Parathyroid adenoma (tissue), 2 donors: Measurements from ENCODE around the gene LECT2.

ENCODE experiments used
- H2AFZ ChIP-seq: fragments of 300-600 bp; sonication (generic); one replicate; pipeline ENCODE4 v1.7.0; 2017; ENCODE audit warnings: antibody characterized with exemption, mild to moderate bottlenecking
- H3K27ac ChIP-seq: fragments of 300-600 bp; sonication (generic); one replicate; pipeline ENCODE4 v1.7.0; 2017
- H3K27me3 ChIP-seq: fragments of 300-600 bp; sonication (generic); one replicate; pipeline ENCODE4 v1.7.0; 2017; ENCODE audit warnings: low read length; ENCODE audit not compliant: control insufficient read depth, insufficient read depth
- H3K36me3 ChIP-seq: fragments of 300-600 bp; sonication (generic); one replicate; pipeline ENCODE4 v1.7.0; 2017; ENCODE audit warnings: low read length; ENCODE audit not compliant: control insufficient read depth, insufficient read depth
- H3K4me1 ChIP-seq: fragments of 300-600 bp; sonication (generic); one replicate; pipeline ENCODE4 v1.7.0; 2017; ENCODE audit warnings: control low read depth
- H3K4me2 ChIP-seq: fragments of 300-600 bp; sonication (generic); one replicate; pipeline ENCODE4 v1.7.0; 2017; ENCODE audit warnings: low read length
- H3K4me3 ChIP-seq: fragments of 300-600 bp; sonication (generic); one replicate; pipeline ENCODE4 v1.7.0; 2017; ENCODE audit warnings: low read depth, low read length
- H3K79me2 ChIP-seq: fragments of 300-600 bp; sonication (generic); one replicate; pipeline ENCODE4 v1.7.0; 2017; ENCODE audit warnings: control low read depth
- H3K9ac ChIP-seq: fragments of 300-600 bp; sonication (generic); one replicate; pipeline ENCODE4 v1.7.0; 2017; ENCODE audit warnings: mild to moderate bottlenecking
- H3K9me3 ChIP-seq: fragments of 300-600 bp; sonication (generic); one replicate; pipeline ENCODE4 v1.7.0; 2017; ENCODE audit warnings: low read length; ENCODE audit not compliant: control insufficient read depth
- CTCF ChIP-seq: fragments of 300-600 bp; sonication (generic); IDR thresholded peaks from one replicate; pipeline ENCODE4 v1.7.0; 2017; ENCODE audit warnings: antibody characterized with exemption, mild to moderate bottlenecking
- donor health status: primary hyperparathyroidism.

Gene LECT2

GRCh38 chr5:135985951-135986350, 31.2 kb upstream of the LECT2 start:
- H3K4me3 ChIP-seq = no peak overlapping the region
- H3K79me2 ChIP-seq = no peaks in the 10 kb centered on the region
- no peak overlapping the region for H3K4me2 ChIP-seq
- no peaks in the 10 kb centered on the region for H3K27me3 ChIP-seq
- H2AFZ ChIP-seq = no peak overlapping the region
- H3K36me3 ChIP-seq = no peaks in the 10 kb centered on the region
- H3K9me3 ChIP-seq = no peaks in the 10 kb centered on the region
- no peak for TF ChIP-seq CTCF
- H3K27ac ChIP-seq = no peak overlapping the region
- H3K9ac ChIP-seq = no peak overlapping the region
- H3K4me1 ChIP-seq = no peaks in the 10 kb centered on the region

GRCh38 chr5:135980620-135981019, 25.8 kb upstream of the LECT2 start:
- no peak for TF ChIP-seq CTCF
- Histone ChIP-seq H3K36me3 (no peaks in the 10 kb centered on the region), H3K4me2 (no peak overlapping the region), H3K27ac (no peak overlapping the region), H3K4me3 (no peak overlapping the region), H3K9me3 (no peaks in the 10 kb centered on the region), H3K9ac (no peak overlapping the region), H2AFZ (no peak overlapping the region), H3K27me3 (no peaks in the 10 kb centered on the region), H3K79me2 (no peaks in the 10 kb centered on the region), H3K4me1 (no peaks in the 10 kb centered on the region)

- no peak overlapping the region for H3K27ac ChIP-seq
- H3K4me1 ChIP-seq = no peaks in the 10 kb centered on the region
- H3K4me3 ChIP-seq = no peak overlapping the region
- H3K9me3 ChIP-seq = no peaks in the 10 kb centered on the region
- no peak overlapping the region for H2AFZ ChIP-seq
- no peak overlapping the region for H3K4me2 ChIP-seq
- no peak overlapping the region for H3K9ac ChIP-seq
- no peak for TF ChIP-seq CTCF
- H3K27me3 ChIP-seq = no peaks in the 10 kb centered on the region
- no peaks in the 10 kb centered on the region for H3K79me2 ChIP-seq
- no peaks in the 10 kb centered on the region for H3K36me3 ChIP-seq
These were observed 24.7 kb upstream of the LECT2 start for GRCh38 chr5:135979510-135979909.

DNA sequence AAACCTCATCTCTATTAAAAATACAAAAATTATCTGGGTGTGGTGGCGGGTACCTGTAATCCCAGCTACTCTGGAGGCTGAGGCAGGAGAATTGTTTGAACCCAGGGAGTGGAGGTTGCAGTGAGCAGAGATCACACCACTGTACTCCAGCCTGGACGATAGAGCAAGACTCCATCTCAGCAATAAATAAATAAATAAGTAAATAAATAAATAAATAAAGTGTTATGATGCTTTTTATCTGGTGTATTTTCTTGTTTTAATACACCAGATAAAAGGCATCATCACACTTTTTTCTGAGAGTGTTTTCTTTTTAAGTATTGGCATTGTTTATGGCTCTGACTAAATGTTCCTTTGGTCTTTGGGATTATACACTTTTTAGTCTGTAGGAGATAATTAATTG, 24.2 kb upstream of the LECT2 start:
- Histone ChIP-seq H3K4me1 (no peaks in the 10 kb centered on the region), H3K27me3 (no peaks in the 10 kb centered on the region), H3K79me2 (no peaks in the 10 kb centered on the region), H3K4me3 (no peak overlapping the region), H2AFZ (no peak overlapping the region), H3K36me3 (no peaks in the 10 kb centered on the region), H3K9ac (no peak overlapping the region), H3K27ac (no peak overlapping the region), H3K9me3 (no peaks in the 10 kb centered on the region), H3K4me2 (no peak overlapping the region)
- TF ChIP-seq CTCF = no peak

- no peaks in the 10 kb centered on the region for H3K4me1 ChIP-seq
- no peak overlapping the region for H3K27ac ChIP-seq
- H2AFZ ChIP-seq = no peak overlapping the region
- H3K27me3 ChIP-seq = no peaks in the 10 kb centered on the region
- H3K9me3 ChIP-seq = no peaks in the 10 kb centered on the region
- H3K9ac ChIP-seq = no peak overlapping the region
- no peak overlapping the region for H3K4me3 ChIP-seq
- no peaks in the 10 kb centered on the region for H3K36me3 ChIP-seq
- no peak overlapping the region for H3K4me2 ChIP-seq
- no peaks in the 10 kb centered on the region for H3K79me2 ChIP-seq
- TF ChIP-seq CTCF = no peak
These were observed 23.4 kb upstream of the LECT2 start for GRCh38 chr5:135978212-135978631.
